Measurements from ENCODE around the gene POLR2L. TPM values are rescaled to one million over a fixed set of nuclear protein-coding genes. Genes with fewer than 3 reads are reported as not detected.

The POLR2L gene
- total and polyA plus RNA-seq, 2 donors (not counting 1 experiment from before 2014, with no cell fraction given) = 44.4 to 80.8 TPM

- Histone ChIP-seq H3K27ac (ENCODE audit: low read length in 2 of 2) (no peak overlapping the region), H3K36me3 (replicated peaks in 1 of 2; ENCODE audit: control extremely low read depth in 1 of 2, control insufficient read depth in 1 of 2, extremely low read depth in 1 of 2, insufficient read depth in 2 of 2, low read length in 1 of 2) (no peaks in the 10 kb centered on the region), H3K4me1 (ENCODE audit: control insufficient read depth in 2 of 2, insufficient read depth in 2 of 2, low read length in 2 of 2) (peaks cover 25 to 31% of the 10 kb centered on the region in 2 donors), H3K79me2 (ENCODE audit: control insufficient read depth, insufficient read depth, low read length) (no peaks in the 10 kb centered on the region), H3K4me3 (ENCODE audit: control extremely low read depth in 1 of 5, extremely low read depth in 1 of 5, insufficient read depth in 1 of 5, low read depth in 2 of 5, low read length in 4 of 5) (peak overlapping the region in 1 of 5 experiments; percentile 51), H3K4me2 (replicated peaks; ENCODE audit: low read depth, low read length, poor library complexity, severe bottlenecking) (peak overlapping the region; percentile 96), H4K20me1 (ENCODE audit: control insufficient read depth, insufficient read depth, low read length, poor library complexity, severe bottlenecking) (peaks cover 8% of the 10 kb centered on the region), H3K9ac (ENCODE audit: low read length) (no peak overlapping the region), H2AFZ (ENCODE audit: insufficient read depth, low read depth, low read length, poor library complexity, severe bottlenecking) (no peak overlapping the region), H3K9me3 (ENCODE audit: control extremely low read depth in 1 of 3, control insufficient read depth in 2 of 3, insufficient read depth in 1 of 3, low read length in 2 of 3) (no peaks in the 10 kb centered on the region), H3K27me3 (replicated peaks in 1 of 4; ENCODE audit: control extremely low read depth in 1 of 4, control insufficient read depth in 3 of 4, insufficient read depth in 4 of 4, low read length in 3 of 4) (peaks cover 0 to 44% (median 10%) of the 10 kb centered on the region in 4 experiments)
- H3K4me3 Mint-ChIP-seq = peak overlapping the region; percentile 80
- peak; percentile 92 for TF ChIP-seq CTCF (IDR thresholded peaks at IDR 0.05)
- TF ChIP-seq EZH2 (IDR thresholded peaks at IDR 0.05; ENCODE audit: borderline replicate concordance, insufficient read depth, low read depth, low read length, poor library complexity, severe bottlenecking) = no peak
- H3K27ac Mint-ChIP-seq = no peak overlapping the region
- intact Hi-C loops (cut with micrococcal nuclease) = no loop called here
- no peaks in the 10 kb centered on the region for H3K9me3 Mint-ChIP-seq (ENCODE audit: insufficient read depth)
- DNase-seq (peak; percentile 76), ATAC-seq (ENCODE audit: low read depth) (peak; percentile 75)
- H3K4me1 Mint-ChIP-seq = peaks cover 18% of the 10 kb centered on the region
- POLR2A ChIA-PET = interaction anchor here (0.9 kb wide), 1 partner anchor 641 kb away, joined by 3 read pairs; the partner anchor contains the start of genes BET1L and RIC8A
- 30% methylated on average over 14 of the region's 14 CpGs for WGBS (ENCODE audit: insufficient coverage)
- CTCF ChIA-PET = interaction anchor here (0.8 to 3.1 kb wide), 7 partner anchors 17 to 202 kb away, joined by 3 to 26 read pairs (median 3); no protein-coding TSS in a partner anchor
- peaks cover 3% of the 10 kb centered on the region for H3K27me3 Mint-ChIP-seq
Measured at GRCh38 chr11:848380-848931, 6.1 kb upstream of the POLR2L start.

- Mint-ChIP-seq H3K4me3 (no peak overlapping the region), H3K4me1 (peaks cover 20% of the 10 kb centered on the region), H3K9me3 (ENCODE audit: insufficient read depth) (no peaks in the 10 kb centered on the region), H3K27ac (no peak overlapping the region), H3K27me3 (peaks cover 3% of the 10 kb centered on the region)
- H3K36me3 ChIP-seq (replicated peaks in 1 of 2; ENCODE audit: control extremely low read depth in 1 of 2, control insufficient read depth in 1 of 2, extremely low read depth in 1 of 2, insufficient read depth in 2 of 2, low read length in 1 of 2) = no peaks in the 10 kb centered on the region
- H3K4me3 ChIP-seq (ENCODE audit: control extremely low read depth in 1 of 5, extremely low read depth in 1 of 5, insufficient read depth in 1 of 5, low read depth in 2 of 5, low read length in 4 of 5) = no peak overlapping the region
- no peak overlapping the region for H3K9ac ChIP-seq (ENCODE audit: low read length)
- CTCF ChIA-PET = interaction anchor here (0.8 to 3.1 kb wide), 7 partner anchors 17 to 206 kb away, joined by 3 to 26 read pairs (median 3); no protein-coding TSS in a partner anchor
- POLR2A ChIA-PET = interaction anchor here (0.9 kb wide), 1 partner anchor 641 kb away, joined by 3 read pairs; the partner anchor contains the start of genes BET1L and RIC8A
- ATAC-seq (ENCODE audit: low read depth) = no peak
- peaks cover 0 to 48% (median 11%) of the 10 kb centered on the region in 4 experiments for H3K27me3 ChIP-seq (replicated peaks in 1 of 4; ENCODE audit: control extremely low read depth in 1 of 4, control insufficient read depth in 3 of 4, insufficient read depth in 4 of 4, low read length in 3 of 4)
- DNase-seq = peak; percentile 33
- TF ChIP-seq CTCF (IDR thresholded peaks at IDR 0.05) (no peak), EZH2 (IDR thresholded peaks at IDR 0.05; ENCODE audit: borderline replicate concordance, insufficient read depth, low read depth, low read length, poor library complexity, severe bottlenecking) (no peak)
- no peaks in the 10 kb centered on the region for H3K79me2 ChIP-seq (ENCODE audit: control insufficient read depth, insufficient read depth, low read length)
- WGBS (ENCODE audit: insufficient coverage) = 63% methylated on average over 17 of the region's 18 CpGs
- H2AFZ ChIP-seq (ENCODE audit: insufficient read depth, low read depth, low read length, poor library complexity, severe bottlenecking) = no peak overlapping the region
- H3K27ac ChIP-seq (ENCODE audit: low read length in 2 of 2) = no peak overlapping the region
- H3K4me1 ChIP-seq (ENCODE audit: control insufficient read depth in 2 of 2, insufficient read depth in 2 of 2, low read length in 2 of 2) = peaks cover 28 to 36% of the 10 kb centered on the region in 2 donors
- H3K4me2 ChIP-seq (replicated peaks; ENCODE audit: low read depth, low read length, poor library complexity, severe bottlenecking) = peak overlapping the region; percentile 96
- no peaks in the 10 kb centered on the region for H3K9me3 ChIP-seq (ENCODE audit: control extremely low read depth in 1 of 3, control insufficient read depth in 2 of 3, insufficient read depth in 1 of 3, low read length in 2 of 3)
- peaks cover 8% of the 10 kb centered on the region for H4K20me1 ChIP-seq (ENCODE audit: control insufficient read depth, insufficient read depth, low read length, poor library complexity, severe bottlenecking)
- intact Hi-C loops (cut with micrococcal nuclease) = no loop called here
Measured at GRCh38 chr11:847876-848275, 5.5 kb upstream of the POLR2L start.
